ENCODE data around the gene DLX1. TPM values are rescaled to one million over a fixed set of nuclear protein-coding genes. Genes with fewer than 3 reads are reported as not detected.

The DLX1 gene
- total and polyA plus RNA-seq, 2 experiments from 2014 or later = not detected

- Histone ChIP-seq H2AFZ (no peak overlapping the region), H4K20me1 (replicated peaks; ENCODE audit: insufficient read depth) (no peaks in the 10 kb centered on the region), H3K4me1 (ENCODE audit: insufficient read depth) (peaks cover 28% of the 10 kb centered on the region), H3K27ac (ENCODE audit: low read depth) (no peak overlapping the region), H3F3A (replicated peaks; ENCODE audit: low read depth) (no peaks in the 10 kb centered on the region), H3K4me2 (no peak overlapping the region), H3K27me3 (ENCODE audit: insufficient read depth) (peaks cover 44% of the 10 kb centered on the region), H3K4me3 (no peak overlapping the region), H3K9me2 (ENCODE audit: insufficient read depth) (no peaks in the 10 kb centered on the region), H3K36me3 (ENCODE audit: insufficient read depth) (no peaks in the 10 kb centered on the region), H3K79me2 (replicated peaks; ENCODE audit: insufficient read depth) (no peaks in the 10 kb centered on the region)
- ATAC-seq = no peak
- DNase-seq (ENCODE audit: low spot score) = no peak
- Mint-ChIP-seq H3K36me3 (ENCODE audit: low read depth) (no peaks in the 10 kb centered on the region; the same call in 1 of the 3 replicates), H3K4me3 (no peak overlapping the region), H3K9me3 (peaks cover 14% of the 10 kb centered on the region; the same call in 2 of the 3 replicates), H3K27ac (no peak overlapping the region), H3K27me3 (ENCODE audit: insufficient read depth, low read depth, poor library complexity) (peaks cover 29% of the 10 kb centered on the region), H3K4me1 (peaks cover 21% of the 10 kb centered on the region)
- TF ChIP-seq EZH2 (IDR thresholded peaks at IDR 0.05; ENCODE audit: low read depth, unreplicated experiment) (no peak), STAT1 (IDR thresholded peaks at IDR 0.05; ENCODE audit: unreplicated experiment) (no peak), ZNF114 (CRISPR knock-in tag; IDR thresholded peaks at IDR 0.05) (no peak), CTCF (conservative IDR thresholded peaks at IDR 0.05; ENCODE audit: low read depth in 2 of 2) (no peak), ETS1 (IDR thresholded peaks at IDR 0.05) (no peak), JUNB (IDR thresholded peaks at IDR 0.05; ENCODE audit: unreplicated experiment) (no peak), EZH2phosphoT487 (IDR thresholded peaks at IDR 0.05; ENCODE audit: unreplicated experiment) (no peak), NANOG (IDR thresholded peaks at IDR 0.05; ENCODE audit: borderline replicate concordance) (no peak), POLR2AphosphoS5 (IDR thresholded peaks at IDR 0.05; ENCODE audit: low read depth) (no peak)
Observed at GRCh38 chr2:172129404-172129803, 44.1 kb downstream of the DLX1 start.

- no peaks in the 10 kb centered on the region for H3K9me2 ChIP-seq (ENCODE audit: insufficient read depth)
- ATAC-seq = peak; percentile 93
- no peaks in the 10 kb centered on the region for H3F3A ChIP-seq (replicated peaks; ENCODE audit: low read depth)
- no peak overlapping the region for H3K27ac ChIP-seq (ENCODE audit: low read depth)
- no peaks in the 10 kb centered on the region for H3K79me2 ChIP-seq (replicated peaks; ENCODE audit: insufficient read depth)
- H2AFZ ChIP-seq = no peak overlapping the region
- Mint-ChIP-seq H3K36me3 (ENCODE audit: low read depth) (peaks cover 3% of the 10 kb centered on the region), H3K4me1 (peaks cover 21% of the 10 kb centered on the region), H3K4me3 (no peak overlapping the region), H3K9me3 (peaks cover 17% of the 10 kb centered on the region; the same call in 2 of the 3 replicates), H3K27me3 (ENCODE audit: insufficient read depth, low read depth, poor library complexity) (peaks cover 31% of the 10 kb centered on the region), H3K27ac (no peak overlapping the region)
- H4K20me1 ChIP-seq (replicated peaks; ENCODE audit: insufficient read depth) = no peaks in the 10 kb centered on the region
- peaks cover 30% of the 10 kb centered on the region for H3K4me1 ChIP-seq (ENCODE audit: insufficient read depth)
- DNase-seq (ENCODE audit: low spot score) = peak; percentile 88
- peaks cover 44% of the 10 kb centered on the region for H3K27me3 ChIP-seq (ENCODE audit: insufficient read depth)
- no peak overlapping the region for H3K4me3 ChIP-seq
- no peaks in the 10 kb centered on the region for H3K36me3 ChIP-seq (ENCODE audit: insufficient read depth)
- H3K4me2 ChIP-seq = peak overlapping the region; percentile 15
- TF ChIP-seq POLR2AphosphoS5 (IDR thresholded peaks at IDR 0.05; ENCODE audit: low read depth) = 0 out of 2 replicates have a peak, but pooled peaks have one; percentile 21
- TF ChIP-seq CREB1 (CRISPR knock-in tag; IDR thresholded peaks at IDR 0.05; ENCODE audit: low read depth) = 0 out of 2 replicates have a peak, but pooled peaks have one; percentile 12
- no peak for TF ChIP-seq EZH2phosphoT487 (IDR thresholded peaks at IDR 0.05; ENCODE audit: unreplicated experiment)
- peak; percentile 8 for TF ChIP-seq ZNF462 (CRISPR knock-in tag; IDR thresholded peaks at IDR 0.05)
- no peak for TF ChIP-seq JUNB (IDR thresholded peaks at IDR 0.05; ENCODE audit: unreplicated experiment)
- TF ChIP-seq NANOG (IDR thresholded peaks at IDR 0.05; ENCODE audit: borderline replicate concordance) = peak; percentile 78
- TF ChIP-seq STAT1 (IDR thresholded peaks at IDR 0.05; ENCODE audit: unreplicated experiment) = no peak
Observed at GRCh38 chr2:172131713-172132555, 46.6 kb downstream of the DLX1 start.

Data from GM23338 (cell line).